GM21786 (cell line): ENCODE results near the gene UBXN6.

ENCODE experiments used
- ATAC-seq: cut with Tn5 transposase; IDR thresholded peaks from one replicate; pipeline ENCODE4 v1.9.1; 2021; ENCODE audit not compliant: unreplicated experiment

UBXN6 gene

GRCh38 chr19:4413588-4413987 lies 44.0 kb downstream of the UBXN6 start:
- ATAC-seq, result no peak

GRCh38 chr19:4409123-4409933 lies 48.3 kb downstream of the UBXN6 start:
- no peak for ATAC-seq

DNA sequence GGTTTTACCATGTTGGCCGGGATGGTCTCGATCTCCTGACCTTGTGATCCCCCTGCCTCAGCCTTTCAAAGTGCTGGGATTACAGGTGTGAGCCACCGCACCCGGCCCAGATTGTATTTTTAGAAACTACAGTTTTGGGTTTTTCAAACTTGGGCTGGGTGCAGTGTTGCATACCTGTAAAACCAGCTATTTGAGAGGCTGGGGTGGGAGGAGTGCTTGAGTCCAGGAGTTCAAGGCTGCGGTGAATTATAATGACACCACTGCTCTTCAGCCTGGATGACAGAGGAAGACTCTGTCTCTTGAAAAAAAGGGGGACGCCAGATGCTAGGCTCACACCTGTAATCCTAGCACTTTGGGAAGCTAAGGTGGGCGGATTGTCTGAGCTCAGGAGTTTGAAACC lies 51.0 kb downstream of the UBXN6 start:
- no peak for ATAC-seq

- no peak for ATAC-seq
Observed at GRCh38 chr19:4405977-4406376, 51.6 kb downstream of the UBXN6 start.

- no peak for ATAC-seq
Observed at GRCh38 chr19:4403005-4403761, 54.4 kb downstream of the UBXN6 start.

GRCh38 chr19:4402171-4403004 lies 55.2 kb downstream of the UBXN6 start, which contains the start of gene CHAF1A:
Gene CHAF1A (plus strand): TSS chr19:4402640. CDS start chr19:4402763, 123 bp downstream.
- peak; percentile 83 for ATAC-seq

- ATAC-seq, result no peak
Observed at GRCh38 chr19:4401769-4402170, 55.8 kb downstream of the UBXN6 start.

DNA sequence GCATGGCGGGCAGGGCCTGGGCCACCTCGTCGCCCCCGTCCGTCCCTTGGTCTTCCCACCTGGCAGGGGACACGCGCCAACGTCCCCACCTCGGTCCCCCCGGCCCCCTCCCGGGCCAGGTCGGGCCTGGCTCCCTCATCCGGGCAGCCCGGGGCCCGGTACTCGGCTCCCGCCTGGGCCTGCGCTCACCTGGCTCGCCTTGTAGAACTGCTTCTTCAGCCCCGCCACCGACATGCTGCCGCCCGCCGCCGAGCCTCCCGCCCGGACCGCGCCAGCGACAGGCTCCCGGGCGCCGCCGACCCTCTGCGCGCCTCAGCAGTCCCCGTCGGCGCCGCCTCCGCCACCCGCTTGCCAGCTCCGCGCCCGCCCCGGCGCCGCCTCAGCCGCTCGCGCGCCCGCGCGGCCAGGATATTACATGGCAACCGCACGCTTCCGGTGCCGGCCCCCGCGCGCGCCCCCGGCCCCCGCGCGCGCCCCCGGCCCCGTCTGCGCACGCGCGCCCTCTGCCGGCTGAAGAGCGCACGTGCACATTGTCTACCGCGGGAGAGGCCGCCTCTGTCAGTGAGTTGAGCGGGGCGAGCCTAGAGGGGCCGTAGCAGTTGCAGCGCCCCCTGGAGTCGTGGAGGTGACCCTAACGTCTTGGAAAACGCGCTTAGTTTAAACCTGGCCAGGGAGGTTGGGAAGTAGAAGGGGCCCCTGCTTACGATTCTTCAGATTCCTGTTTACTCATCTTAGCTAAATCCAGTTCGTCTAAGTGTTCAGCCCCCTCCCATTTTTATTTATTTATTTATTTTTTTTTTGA lies 57.3 kb downstream of the UBXN6 start, which contains the start of gene SH3GL1:
Gene SH3GL1 (minus strand): TSS at position 413 of the 802 bp plus-strand sequence. CDS start 179 bp downstream, at position 234.
- ATAC-seq, result peak; percentile 48

DNA sequence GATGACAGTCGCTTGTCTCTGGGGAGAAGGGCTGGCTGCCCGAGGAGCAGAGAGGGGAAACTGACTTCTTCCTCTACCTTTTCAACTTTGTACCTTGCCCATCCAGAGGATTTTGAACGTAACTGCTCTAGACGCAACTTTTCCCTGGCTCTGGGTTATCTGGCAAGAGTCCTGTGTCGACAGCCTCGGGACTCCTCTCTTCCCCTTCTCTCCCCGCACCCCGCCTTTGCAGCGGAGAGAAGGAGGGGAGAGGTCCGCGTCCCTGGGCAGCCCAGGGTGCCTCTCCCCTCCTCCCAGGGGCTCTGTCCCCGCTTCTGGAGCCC lies 57.8 kb downstream of the UBXN6 start:
- ATAC-seq, result peak; percentile 1

DNA sequence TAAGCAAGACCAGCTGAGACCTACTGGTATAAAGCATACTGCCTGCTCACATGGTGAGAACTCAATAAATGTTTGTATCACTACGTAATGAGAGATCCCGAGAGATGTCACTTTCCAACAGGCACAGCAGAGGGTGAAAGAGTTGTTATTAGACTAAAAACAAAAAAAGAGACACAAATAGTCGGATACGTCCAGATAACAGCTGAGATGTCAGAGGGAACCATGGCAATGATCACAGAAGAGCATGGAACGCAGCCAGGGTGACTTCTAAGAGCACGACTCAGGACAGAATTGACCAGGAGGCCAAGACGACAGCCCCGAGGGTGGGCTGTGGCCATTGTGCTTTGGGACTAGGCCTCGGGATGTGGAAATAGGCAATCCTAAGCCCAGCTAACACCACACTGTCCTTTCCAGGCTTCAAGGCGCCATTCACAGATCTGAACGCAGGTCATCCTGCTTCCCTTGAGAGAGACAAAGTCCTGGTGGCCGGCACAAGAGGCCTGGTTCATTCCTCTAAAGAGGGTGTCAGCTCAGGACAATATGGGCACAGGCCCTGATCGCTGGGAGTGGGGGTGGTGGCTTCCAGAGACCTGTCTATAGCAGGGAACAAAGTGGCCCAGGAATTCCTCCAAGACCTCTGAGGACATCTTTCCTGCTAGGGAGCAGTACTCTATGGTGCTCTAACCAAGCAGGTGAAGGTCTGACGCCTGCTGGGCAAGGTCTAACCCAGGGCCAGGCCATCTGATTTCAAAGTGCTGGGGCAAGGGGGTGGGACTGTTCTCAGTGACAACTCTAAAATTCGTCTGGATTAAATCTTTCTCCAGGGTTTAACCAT lies 60.4 kb downstream of the UBXN6 start:
- no peak for ATAC-seq
